Measurements from ENCODE around the gene EDC4. TPM values are rescaled to one million over a fixed set of nuclear protein-coding genes. Genes with fewer than 3 reads are reported as not detected.

The EDC4 gene
- total and polyA plus RNA-seq, 9 of the 15 experiments (the other 6 are each of a cell fraction or from before 2014, with no cell fraction given): 1.1 to 131 (median 74.0) TPM

DNA sequence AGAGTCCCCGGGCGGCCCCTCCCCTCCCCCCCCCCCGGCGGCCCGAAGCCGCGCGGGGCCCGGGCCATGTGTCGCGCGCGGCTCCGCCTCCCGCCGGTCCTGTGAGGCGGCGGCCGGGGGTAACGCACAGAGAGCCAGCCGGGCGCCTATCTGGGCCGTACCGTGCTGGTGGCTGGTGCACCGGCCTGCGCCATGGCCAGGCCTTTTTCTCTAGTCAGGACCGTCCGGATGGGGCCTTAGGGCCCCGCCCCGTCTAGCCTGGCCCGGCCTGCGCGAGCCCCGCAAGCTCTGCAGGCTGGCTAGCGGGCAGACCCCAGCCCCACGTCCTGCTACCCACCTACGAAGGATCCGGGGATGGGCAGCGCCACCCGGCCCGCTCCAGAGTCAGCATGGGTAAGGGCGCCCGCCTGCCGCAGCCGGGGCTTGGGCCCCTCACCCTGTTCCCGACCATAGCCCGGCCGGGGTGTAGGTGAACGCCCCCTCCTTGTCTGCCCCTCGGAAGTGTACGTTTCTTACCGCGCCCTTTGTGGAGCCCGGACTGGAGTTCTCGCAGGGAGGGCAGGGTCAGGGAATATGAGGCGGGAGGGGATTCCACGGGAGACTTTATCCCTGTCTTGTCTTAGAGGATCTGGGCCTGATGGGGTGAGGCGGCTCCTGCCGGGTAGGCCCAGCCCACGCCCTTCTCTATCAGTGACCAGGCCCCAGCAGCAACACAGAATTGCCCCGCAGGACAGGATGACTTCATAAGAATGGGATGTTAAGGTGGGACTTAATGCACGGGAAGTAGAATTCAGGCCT is 25.6 kb upstream of the EDC4 start, which contains the start of gene CENPT (continued):
- TF ChIP-seq HDAC2 (IDR thresholded peaks at IDR 0.05) (0 out of 2 replicates have a peak, but pooled peaks have one; percentile 27), TAL1 (IDR thresholded peaks at IDR 0.05) (no peak), ZNF224 (CRISPR knock-in tag; IDR thresholded peaks at IDR 0.05) (0 out of 2 replicates have a peak, but pooled peaks have one; percentile 53), ZZZ3 (IDR thresholded peaks at IDR 0.05) (0 out of 2 replicates have a peak, but pooled peaks have one; percentile 57), NR3C1 (CRISPR knock-in tag; IDR thresholded peaks at IDR 0.05) (peak; percentile 80; the same call in 1 of the 2 replicates), KAT7 (CRISPR knock-in tag; IDR thresholded peaks at IDR 0.05; ENCODE audit: borderline replicate concordance) (peak; percentile 67; the same call in 1 of the 2 replicates), CCNT2 (IDR thresholded peaks at IDR 0.05; ENCODE audit: borderline replicate concordance, extremely low read depth, insufficient read length, low read depth, low read length) (peak; percentile 25), CREM (IDR thresholded peaks at IDR 0.05; ENCODE audit: low read depth) (0 out of 2 replicates have a peak, but pooled peaks have one; percentile 35), TEAD4 (IDR thresholded peaks at IDR 0.05; ENCODE audit: low read length) (peak; percentile 46; the same call in 1 of the 2 replicates), TEAD4 (CRISPR knock-in tag; IDR thresholded peaks at IDR 0.05; ENCODE audit: borderline replicate concordance) (no peak), ZBTB7A (IDR thresholded peaks at IDR 0.05; ENCODE audit: borderline replicate concordance, control insufficient read depth, low read depth, low read length) (peak; percentile 47; the same call in 1 of the 2 replicates), NONO (IDR thresholded peaks at IDR 0.05; ENCODE audit: low read depth in 2 of 2, low read length in 1 of 2) (peak; percentile 53 to 69; a peak in 3 of 4 replicates), SP1 (CRISPR knock-in tag; IDR thresholded peaks at IDR 0.05) (peak; percentile 33), CREB1 (IDR thresholded peaks at IDR 0.05) (0 out of 2 replicates have a peak, but pooled peaks have one; percentile 9), CREB1 (CRISPR knock-in tag; IDR thresholded peaks at IDR 0.05) (no peak), KDM1A (IDR thresholded peaks at IDR 0.05) (peak in 1 of 2 experiments; percentile 25; a peak in 1 of 4 replicates), SUPT5H (IDR thresholded peaks at IDR 0.05) (peak; percentile 28; the same call in 1 of the 2 replicates), FIP1L1 (IDR thresholded peaks at IDR 0.05; ENCODE audit: low read depth, low read length, poor library complexity, severe bottlenecking) (peak; percentile 36), EP400 (IDR thresholded peaks at IDR 0.05) (peak; percentile 51; the same call in 1 of the 2 replicates), STAT5B (CRISPR knock-in tag; IDR thresholded peaks at IDR 0.05) (no peak)
- TF ChIP-seq, protein P1, sequence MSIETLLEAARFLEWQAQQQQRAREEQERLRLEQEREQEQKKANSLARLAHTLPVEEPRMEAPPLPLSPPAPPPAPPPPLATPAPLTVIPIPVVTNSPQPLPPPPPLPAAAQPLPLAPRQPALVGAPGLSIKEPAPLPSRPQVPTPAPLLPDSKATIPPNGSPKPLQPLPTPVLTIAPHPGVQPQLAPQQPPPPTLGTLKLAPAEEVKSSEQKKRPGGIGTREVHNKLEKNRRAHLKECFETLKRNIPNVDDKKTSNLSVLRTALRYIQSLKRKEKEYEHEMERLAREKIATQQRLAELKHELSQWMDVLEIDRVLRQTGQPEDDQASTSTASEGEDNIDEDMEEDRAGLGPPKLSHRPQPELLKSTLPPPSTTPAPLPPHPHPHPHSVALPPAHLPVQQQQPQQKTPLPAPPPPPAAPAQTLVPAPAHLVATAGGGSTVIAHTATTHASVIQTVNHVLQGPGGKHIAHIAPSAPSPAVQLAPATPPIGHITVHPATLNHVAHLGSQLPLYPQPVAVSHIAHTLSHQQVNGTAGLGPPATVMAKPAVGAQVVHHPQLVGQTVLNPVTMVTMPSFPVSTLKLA (conservative IDR thresholded peaks at IDR 0.05): peak; percentile 55 to 64; a peak in 2 of 4 replicates
- TF ChIP-seq, protein P2, sequence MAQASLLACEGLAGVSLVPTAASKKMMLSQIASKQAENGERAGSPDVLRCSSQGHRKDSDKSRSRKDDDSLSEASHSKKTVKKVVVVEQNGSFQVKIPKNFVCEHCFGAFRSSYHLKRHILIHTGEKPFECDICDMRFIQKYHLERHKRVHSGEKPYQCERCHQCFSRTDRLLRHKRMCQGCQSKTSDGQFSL (CRISPR knock-in tag; IDR thresholded peaks at IDR 0.05): no peak
- TF ChIP-seq, protein P2 (tag; IDR thresholded peaks at IDR 0.05): peak in 1 of 2 experiments; percentile 53; a peak in 2 of 4 replicates
- TF ChIP-seq, protein P3, sequence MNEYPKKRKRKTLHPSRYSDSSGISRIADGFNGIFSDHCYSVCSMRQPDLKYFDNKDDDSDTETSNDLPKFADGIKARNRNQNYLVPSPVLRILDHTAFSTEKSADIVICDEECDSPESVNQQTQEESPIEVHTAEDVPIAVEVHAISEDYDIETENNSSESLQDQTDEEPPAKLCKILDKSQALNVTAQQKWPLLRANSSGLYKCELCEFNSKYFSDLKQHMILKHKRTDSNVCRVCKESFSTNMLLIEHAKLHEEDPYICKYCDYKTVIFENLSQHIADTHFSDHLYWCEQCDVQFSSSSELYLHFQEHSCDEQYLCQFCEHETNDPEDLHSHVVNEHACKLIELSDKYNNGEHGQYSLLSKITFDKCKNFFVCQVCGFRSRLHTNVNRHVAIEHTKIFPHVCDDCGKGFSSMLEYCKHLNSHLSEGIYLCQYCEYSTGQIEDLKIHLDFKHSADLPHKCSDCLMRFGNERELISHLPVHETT (CRISPR knock-in tag; conservative IDR thresholded peaks at IDR 0.05 in 1 of 2, IDR thresholded peaks at IDR 0.05 in 1 of 2): peak in 1 of 2 experiments; percentile 77; a peak in 1 of 4 replicates
